Psoas muscle (tissue), 8 donors: ENCODE data around the gene ZNF101. TPM values are rescaled to one million over a fixed set of nuclear protein-coding genes. Genes with fewer than 3 reads are reported as not detected.

Experiments used
- ATAC-seq, 4 donors: fragments of 200-7000 bp; cut with Tn5 transposase; one replicate each; pipeline ENCODE4 v1.9.1; 2020; ENCODE audit warnings: moderate library complexity in 3 of 4, mild to moderate bottlenecking in 2 of 4
- DNase-seq, 2 donors: peaks; one replicate each; pipeline ENCODE4 v3.0.0-alpha.2; 2020
- H3K27ac ChIP-seq: fragments of 200-600 bp; one replicate; pipeline ENCODE4 v1.8.0; 2022
- H3K27me3 ChIP-seq, 3 donors: fragments of 200-600 bp in 1 of 3; one replicate each; pipeline versions ENCODE4 v1.6.1 to v1.8.0; 2013 to 2022; ENCODE audit warnings: low read length in 2 of 3, mild to moderate bottlenecking in 2 of 3, moderate library complexity in 1 of 3; ENCODE audit not compliant: insufficient read depth in 3 of 3
- H3K36me3 ChIP-seq, 2 donors: fragments of 200-600 bp in 1 of 2; one replicate each; pipeline versions ENCODE4 v1.6.1 to v1.8.0; 2013 to 2022; ENCODE audit warnings: low read depth in 1 of 2, mild to moderate bottlenecking in 1 of 2, moderate library complexity in 1 of 2; ENCODE audit not compliant: insufficient read depth in 1 of 2
- H3K4me1 ChIP-seq: fragments of 200-600 bp; one replicate; pipeline ENCODE4 v1.8.0; 2022
- H3K4me3 ChIP-seq: fragments of 200-600 bp; one replicate; pipeline ENCODE4 v1.8.0; 2022; ENCODE audit warnings: mild to moderate bottlenecking
- H3K9me3 ChIP-seq: fragments of 200-600 bp; one replicate; pipeline ENCODE4 v1.8.0; 2022
- WGBS, 3 donors: extraction: QIAGEN DNeasy Blood & Tissue Kit; methylation state at CpG; one replicate each; pipeline versions ENCODE4 v1.1.6 to v1.1.7; 2013; 5-methylcytosine and 5-hydroxymethylcytosine counted together
- intact Hi-C, 2 donors: fragments of 100-400 bp; cut with DNase I; formaldehyde crosslinking; loops; one replicate each; pipeline versions ENCODE4 v1.11.0 to v1.14.2; 2022
- polyA plus RNA-seq, 3 donors: library from polyadenylated mRNA; stranded (reverse); fragments of 200-250 nt; gene quantifications; one replicate each; pipeline ENCODE4 v1.2.3, GENCODE V29; 2013
- total RNA-seq, 4 donors: library from RNA; stranded (reverse); fragmentation: NEBNext Ultra II Directional in 2 of 4; extraction: Animal tissue kit (Norgen Biotek cat#: 25700) in 2 of 4; gene quantifications; one replicate each; pipeline versions ENCODE4 v1.2.1 to v1.2.4, GENCODE V29; 2021 to 2023
- TF ChIP-seq, protein P1 (sequence below): fragments of 200-600 bp; IDR thresholded peaks from one replicate; pipeline ENCODE4 v1.8.0; 2022; ENCODE audit warnings: antibody characterized with exemption
- donor health status: healthy with polysubstance abuse.
- donor health status: DM: no; HTN: no; CAD: no; lungs with moderate emphysema.
- donor health status: Bipolar disorder and iron deficiency.
- donor health status: healthy.
- donor health status: DM: yes; HTN: yes; CAD: no.
- donor health status: DM: no; HTN: no; CAD: no.
- donor health status: DM: no; HTN: no; CAD: no.
- donor health status: DM: yes; HTN: yes; CAD: no.

The ZNF101 gene
- total and polyA plus RNA-seq, 7 donors: 1.5 to 3.8 (median 2.1) TPM

DNA sequence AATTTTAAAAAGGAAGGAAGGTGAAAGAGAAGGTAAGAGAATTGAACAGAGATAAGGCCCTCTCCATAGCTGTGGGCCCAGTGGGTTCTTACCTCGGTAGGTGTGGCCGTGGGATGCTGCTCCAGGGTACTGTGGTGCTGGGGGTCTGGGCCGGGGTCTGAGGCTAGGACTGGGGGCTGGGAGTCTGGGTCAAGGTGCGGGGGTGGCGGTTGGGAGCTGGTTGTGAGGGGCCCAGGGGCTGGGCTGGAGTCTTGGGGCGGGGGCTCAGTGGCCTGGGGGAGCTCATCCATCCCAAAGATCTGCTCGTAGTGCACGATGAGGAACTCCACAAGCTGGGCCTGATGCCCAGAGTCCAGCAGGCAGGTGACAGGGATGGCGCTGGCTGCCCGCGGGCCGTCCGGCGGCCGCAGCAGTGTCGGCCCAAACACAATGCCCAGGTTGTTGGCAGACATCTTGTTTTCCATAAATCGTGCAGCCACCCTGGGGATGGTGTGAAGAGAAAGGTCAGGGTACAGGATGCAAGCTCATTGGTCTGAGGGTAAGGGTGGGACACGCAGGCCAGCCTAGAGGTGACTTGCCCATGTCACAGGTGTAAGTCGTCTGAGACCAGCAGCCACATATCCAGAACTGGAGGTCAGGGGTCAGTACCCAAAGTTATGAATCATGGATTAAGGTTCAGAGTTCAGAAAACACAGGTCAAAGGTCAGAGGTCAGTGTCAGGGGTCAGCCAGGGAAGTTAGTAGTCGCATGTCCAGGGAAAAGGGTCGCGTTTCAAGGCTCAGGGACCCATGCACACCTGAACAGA lies 34.7 kb upstream of the ZNF101 start:
- intact Hi-C loops: no loop called here
- 91 to 93% (median 92%) methylated on average over 22 of the region's 22 CpGs for WGBS, 3 donors
- TF ChIP-seq, protein P1, sequence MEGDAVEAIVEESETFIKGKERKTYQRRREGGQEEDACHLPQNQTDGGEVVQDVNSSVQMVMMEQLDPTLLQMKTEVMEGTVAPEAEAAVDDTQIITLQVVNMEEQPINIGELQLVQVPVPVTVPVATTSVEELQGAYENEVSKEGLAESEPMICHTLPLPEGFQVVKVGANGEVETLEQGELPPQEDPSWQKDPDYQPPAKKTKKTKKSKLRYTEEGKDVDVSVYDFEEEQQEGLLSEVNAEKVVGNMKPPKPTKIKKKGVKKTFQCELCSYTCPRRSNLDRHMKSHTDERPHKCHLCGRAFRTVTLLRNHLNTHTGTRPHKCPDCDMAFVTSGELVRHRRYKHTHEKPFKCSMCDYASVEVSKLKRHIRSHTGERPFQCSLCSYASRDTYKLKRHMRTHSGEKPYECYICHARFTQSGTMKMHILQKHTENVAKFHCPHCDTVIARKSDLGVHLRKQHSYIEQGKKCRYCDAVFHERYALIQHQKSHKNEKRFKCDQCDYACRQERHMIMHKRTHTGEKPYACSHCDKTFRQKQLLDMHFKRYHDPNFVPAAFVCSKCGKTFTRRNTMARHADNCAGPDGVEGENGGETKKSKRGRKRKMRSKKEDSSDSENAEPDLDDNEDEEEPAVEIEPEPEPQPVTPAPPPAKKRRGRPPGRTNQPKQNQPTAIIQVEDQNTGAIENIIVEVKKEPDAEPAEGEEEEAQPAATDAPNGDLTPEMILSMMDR: no peak
- Histone ChIP-seq H3K27ac (no peak overlapping the region), H3K4me3 (no peak overlapping the region), H3K27me3 (no peaks in the 10 kb centered on the region), H3K9me3 (no peaks in the 10 kb centered on the region), H3K4me1 (no peaks in the 10 kb centered on the region), H3K36me3 (no peaks in the 10 kb centered on the region)
- ATAC-seq (no peak), DNase-seq (peak in 1 of 2 donors; percentile 46)

DNA sequence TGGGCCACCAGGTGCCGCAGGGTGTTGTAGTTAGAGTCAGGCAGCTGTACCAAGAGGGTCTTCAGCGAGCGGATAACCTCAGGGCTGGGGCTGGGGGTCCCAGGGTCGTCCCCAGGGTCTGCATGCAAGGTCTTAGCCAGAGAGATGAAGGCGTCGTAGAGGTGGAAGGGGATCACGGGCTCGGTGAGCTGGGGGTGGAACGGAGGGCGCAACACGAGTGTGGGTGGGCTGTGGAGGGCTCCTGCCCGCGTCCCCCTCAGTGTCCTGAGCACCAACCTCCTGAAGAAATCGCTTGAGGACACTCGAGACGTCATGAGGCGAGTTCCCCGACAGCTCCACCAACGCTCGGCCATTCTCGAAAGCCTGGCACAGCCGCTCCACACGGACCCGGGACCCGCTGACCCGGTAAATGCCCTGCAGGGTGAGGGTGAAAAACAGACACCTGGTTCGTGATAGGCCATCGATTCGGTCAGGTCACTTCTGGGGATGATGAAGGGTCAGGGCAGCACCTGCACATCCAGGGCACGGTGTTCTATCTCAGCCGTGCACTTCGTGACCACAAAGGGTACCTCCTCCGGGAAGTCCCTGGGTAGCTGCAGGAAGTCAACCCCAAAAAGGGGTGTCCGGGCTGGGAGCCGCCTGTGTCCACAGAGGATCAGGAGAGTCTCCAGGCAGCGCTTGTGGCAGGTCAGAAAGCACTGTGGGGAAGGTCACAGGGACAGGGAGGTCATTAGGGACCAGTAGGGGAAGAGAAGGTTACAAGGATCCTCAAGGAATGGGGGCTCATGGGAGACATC lies 33.9 kb upstream of the ZNF101 start:
- intact Hi-C loops: no loop called here
- Histone ChIP-seq H3K27ac (no peak overlapping the region), H3K27me3 (no peaks in the 10 kb centered on the region), H3K4me1 (no peaks in the 10 kb centered on the region), H3K36me3 (no peaks in the 10 kb centered on the region), H3K4me3 (no peak overlapping the region), H3K9me3 (no peaks in the 10 kb centered on the region)
- TF ChIP-seq, protein P1: no peak
- DNase-seq: no peak
- no peak for ATAC-seq
- 92 to 95% (median 94%) methylated on average over 36 of the region's 36 CpGs for WGBS, 3 donors

- 90 to 93% (median 91%) methylated on average over 13 to 14 of the region's 14 CpGs for WGBS, 3 donors
- no peak for DNase-seq
- intact Hi-C loops: no loop called here
- Histone ChIP-seq H3K4me1 (no peaks in the 10 kb centered on the region), H3K4me3 (no peak overlapping the region), H3K9me3 (no peaks in the 10 kb centered on the region), H3K36me3 (no peaks in the 10 kb centered on the region), H3K27me3 (no peaks in the 10 kb centered on the region), H3K27ac (no peak overlapping the region)
- no peak for ATAC-seq
- TF ChIP-seq, protein P1: no peak
Measured at GRCh38 chr19:19635313-19635702, 33.3 kb upstream of the ZNF101 start.

GRCh38 chr19:19636573-19637185 lies 32.0 kb upstream of the ZNF101 start:
- DNase-seq: no peak
- Histone ChIP-seq H3K9me3 (no peaks in the 10 kb centered on the region), H3K27me3 (no peaks in the 10 kb centered on the region), H3K36me3 (no peaks in the 10 kb centered on the region), H3K4me3 (no peak overlapping the region), H3K4me1 (no peaks in the 10 kb centered on the region), H3K27ac (no peak overlapping the region)
- TF ChIP-seq, protein P1: no peak
- 91 to 98% (median 91%) methylated on average over 9 of the region's 9 CpGs for WGBS, 3 donors
- ATAC-seq: no peak
- intact Hi-C loops: no loop called here
